Body of pancreas (tissue), 4 donors: ENCODE results near the gene STRADB. TPM values are rescaled to one million over a fixed set of nuclear protein-coding genes. Genes with fewer than 3 reads are reported as not detected.

ENCODE experiments used
- ATAC-seq: fragments of 150-250 bp; one replicate; pipeline ENCODE4 v1.9.1; 2016
- DNase-seq, 4 donors: peaks; one replicate each; pipeline ENCODE4 v3.0.0-alpha.2; 2019
- H3K27ac ChIP-seq, 4 donors: fragments of 200-600 bp; sonication (generic); 1 replicate in 3 of 4; 2 replicates in 1 of 4; pipeline versions ENCODE4 v1.5.1 to v1.6.1; 2016 to 2019; ENCODE audit warnings: mild to moderate bottlenecking in 1 of 4, mixed read lengths in 1 of 4, moderate library complexity in 1 of 4
- H3K27me3 ChIP-seq, 2 donors: fragments of 200-600 bp; sonication (generic); one replicate each; pipeline ENCODE4 v1.6.0; 2016; ENCODE audit warnings: mild to moderate bottlenecking in 1 of 2
- H3K36me3 ChIP-seq, 2 donors: fragments of 200-600 bp; sonication (generic); replicated peaks in 1 of 2; 2 replicates each; pipeline ENCODE4 v1.5.1; 2016; ENCODE audit warnings: low read depth in 2 of 2; ENCODE audit not compliant: insufficient read depth in 1 of 2
- H3K4me1 ChIP-seq: fragments of 200-600 bp; sonication (generic); one replicate; pipeline ENCODE4 v1.6.0; 2016
- H3K4me3 ChIP-seq, 2 donors: fragments of 200-600 bp; sonication (generic); 1 replicate in 1 of 2; 2 replicates in 1 of 2; pipeline ENCODE4 v1.5.1; 2016 to 2019
- H3K9me3 ChIP-seq, 3 donors: fragments of 200-600 bp; sonication (generic); 1 replicate in 2 of 3; 2 replicates in 1 of 3; pipeline ENCODE4 v1.5.1; 2016
- POLR2A ChIP-seq, 3 donors: fragments of 450-650 bp; IDR thresholded peaks; one replicate each; pipeline ENCODE4 v1.6.1; 2016; ENCODE audit warnings: antibody characterized with exemption in 3 of 3, mild to moderate bottlenecking in 2 of 3
- WGBS, 2 donors: methylation state at CpG; one replicate each; pipeline ENCODE4 v1.1.5; 2017; 5-methylcytosine and 5-hydroxymethylcytosine counted together
- intact Hi-C: fragments of 100-400 bp; cut with DNase I; formaldehyde crosslinking; loops from one replicate; pipeline ENCODE4 v1.15.1; 2023
- total RNA-seq, 2 donors: library from RNA; depleted of rRNA; stranded (reverse); fragments of >200 nt; gene quantifications; one replicate each; pipeline ENCODE4 v1.1.0, GENCODE V29; 2016
- TF ChIP-seq, protein P1 (sequence below), 7 experiments: fragments of 450-650 bp in 4 of 7; fragments of 200-600 bp in 3 of 7; sonication (generic) in 3 of 7; IDR thresholded peaks; one replicate each; pipeline ENCODE4 v1.5.1; 2016 to 2019; ENCODE audit warnings: antibody characterized with exemption in 7 of 7

Gene STRADB
- total RNA-seq, 2 donors from 2014 or later: 21.0 to 24.7 TPM

DNA sequence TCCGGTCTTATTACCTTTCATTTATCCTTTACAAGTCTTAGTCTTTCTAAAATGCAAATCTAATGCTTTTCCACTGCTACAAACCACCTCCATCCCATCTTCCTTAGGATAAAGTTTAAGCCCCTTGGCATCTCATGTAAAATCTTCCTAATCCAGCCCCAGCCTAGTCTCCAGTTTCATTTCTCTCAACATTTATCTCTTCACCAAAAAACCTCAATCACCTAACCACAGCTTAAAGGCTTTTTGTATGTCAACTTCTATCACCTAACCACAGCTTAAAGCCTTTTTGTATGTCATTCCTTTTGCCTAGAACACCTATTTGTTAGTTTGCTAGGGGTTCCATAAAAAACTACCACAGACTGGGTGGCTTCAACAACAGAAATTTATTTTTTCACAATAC lies 4.5 kb upstream of the STRADB start:
- H3K4me1 ChIP-seq: peaks cover 55% of the 10 kb centered on the region
- H3K36me3 ChIP-seq: no peaks in the 10 kb centered on the region
- DNase-seq (no peak), ATAC-seq (no peak)
- no peaks in the 10 kb centered on the region for H3K27me3 ChIP-seq
- H3K4me3 ChIP-seq: no peak overlapping the region
- no peak overlapping the region for H3K27ac ChIP-seq
- 97 to 98% methylated on average over 1 of the region's 1 CpG for WGBS, 2 donors
- H3K9me3 ChIP-seq: no peaks in the 10 kb centered on the region
- TF ChIP-seq POLR2A (IDR thresholded peaks at IDR 0.05): no peak
- TF ChIP-seq, protein P1, sequence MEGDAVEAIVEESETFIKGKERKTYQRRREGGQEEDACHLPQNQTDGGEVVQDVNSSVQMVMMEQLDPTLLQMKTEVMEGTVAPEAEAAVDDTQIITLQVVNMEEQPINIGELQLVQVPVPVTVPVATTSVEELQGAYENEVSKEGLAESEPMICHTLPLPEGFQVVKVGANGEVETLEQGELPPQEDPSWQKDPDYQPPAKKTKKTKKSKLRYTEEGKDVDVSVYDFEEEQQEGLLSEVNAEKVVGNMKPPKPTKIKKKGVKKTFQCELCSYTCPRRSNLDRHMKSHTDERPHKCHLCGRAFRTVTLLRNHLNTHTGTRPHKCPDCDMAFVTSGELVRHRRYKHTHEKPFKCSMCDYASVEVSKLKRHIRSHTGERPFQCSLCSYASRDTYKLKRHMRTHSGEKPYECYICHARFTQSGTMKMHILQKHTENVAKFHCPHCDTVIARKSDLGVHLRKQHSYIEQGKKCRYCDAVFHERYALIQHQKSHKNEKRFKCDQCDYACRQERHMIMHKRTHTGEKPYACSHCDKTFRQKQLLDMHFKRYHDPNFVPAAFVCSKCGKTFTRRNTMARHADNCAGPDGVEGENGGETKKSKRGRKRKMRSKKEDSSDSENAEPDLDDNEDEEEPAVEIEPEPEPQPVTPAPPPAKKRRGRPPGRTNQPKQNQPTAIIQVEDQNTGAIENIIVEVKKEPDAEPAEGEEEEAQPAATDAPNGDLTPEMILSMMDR (IDR thresholded peaks at IDR 0.05): no peak
- intact Hi-C loops: no loop called here

- TF ChIP-seq POLR2A (IDR thresholded peaks at IDR 0.05): no peak
- TF ChIP-seq, protein P1 (IDR thresholded peaks at IDR 0.05): no peak
- DNase-seq (no peak), ATAC-seq (no peak)
- H3K27ac ChIP-seq: no peak overlapping the region
- WGBS, 2 donors: 75 to 95% methylated on average over 1 of the region's 1 CpG
- no peaks in the 10 kb centered on the region for H3K36me3 ChIP-seq
- H3K27me3 ChIP-seq: no peaks in the 10 kb centered on the region
- no peaks in the 10 kb centered on the region for H3K9me3 ChIP-seq
- intact Hi-C loops: no loop called here
- no peak overlapping the region for H3K4me3 ChIP-seq
- peaks cover 63% of the 10 kb centered on the region for H3K4me1 ChIP-seq
These were observed 3.5 kb upstream of the STRADB start for GRCh38 chr2:201448061-201448460.

- H3K36me3 ChIP-seq: no peaks in the 10 kb centered on the region
- intact Hi-C loops: no loop called here
- TF ChIP-seq POLR2A (IDR thresholded peaks at IDR 0.05): no peak
- TF ChIP-seq, protein P1 (IDR thresholded peaks at IDR 0.05): no peak
These were observed 2.8 kb upstream of the STRADB start for GRCh38 chr2:201448701-201449100.

DNA sequence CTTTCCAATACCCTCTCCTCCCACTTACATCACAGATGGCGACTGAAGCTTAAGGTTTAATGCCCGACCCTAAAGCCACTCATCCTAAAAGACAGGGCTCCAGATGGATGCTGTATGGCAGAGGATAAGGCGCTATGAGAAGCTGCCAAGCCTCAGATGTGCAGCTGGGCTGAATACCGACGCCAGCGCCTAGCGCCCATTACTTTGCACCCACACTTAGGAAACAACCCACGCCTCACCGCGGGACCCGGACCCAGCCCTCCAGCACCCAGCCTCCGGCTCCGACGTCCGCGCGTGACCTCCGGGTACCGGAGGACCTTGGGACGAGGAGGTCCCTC lies 617 bp upstream of the STRADB start:
- no peak for DNase-seq
- WGBS, 2 donors: 0 to 1% methylated on average over 3 to 20 of the region's 20 CpGs
- peaks cover 58% of the 10 kb centered on the region for H3K4me1 ChIP-seq

More at GRCh38 chr2:201448701-201449100, 2.8 kb upstream of the STRADB start:
- Histone ChIP-seq H3K27me3 (no peaks in the 10 kb centered on the region), H3K9me3 (no peaks in the 10 kb centered on the region), H3K4me3 (no peak overlapping the region), H3K4me1 (peaks cover 70% of the 10 kb centered on the region), H3K27ac (no peak overlapping the region)
- ATAC-seq (no peak), DNase-seq (no peak)
- 83 to 88% methylated on average over 4 of the region's 4 CpGs for WGBS, 2 donors

More for the DNA sequence above, 617 bp upstream of the STRADB start:
- Histone ChIP-seq H3K27ac (peak overlapping the region; percentile 87 to 91 (median 90)), H3K36me3 (no peaks in the 10 kb centered on the region), H3K9me3 (no peaks in the 10 kb centered on the region), H3K27me3 (no peaks in the 10 kb centered on the region), H3K4me3 (peak overlapping the region; percentile 84 to 92)
- intact Hi-C loops: loop anchor here (10.0 kb wide), 1 partner anchor 56 kb away; no protein-coding TSS in a partner anchor
- ATAC-seq: peak; percentile 9
- TF ChIP-seq, protein P1 (IDR thresholded peaks at IDR 0.05): no peak
- no peak for TF ChIP-seq POLR2A (IDR thresholded peaks at IDR 0.05)
